AG08395 (cell line): ENCODE results near the gene FER.
"Not testable (repeated sequence)": the region's sequence is repeated elsewhere in the genome, so short reads cannot be mapped to it uniquely, and the experiment has no call there.

Experiments used
- DNase-seq: peaks from one replicate; pipeline ENCODE4 v3.0.0; 2012; ENCODE audit warnings: mixed read lengths, low spot score

The FER gene

GRCh38 chr5:109038209-109038840 lies 290.6 kb downstream of the FER start:
- DNase-seq = peak; percentile 25

- DNase-seq = no peak
Measured at GRCh38 chr5:109041317-109041716, 293.6 kb downstream of the FER start.

DNA sequence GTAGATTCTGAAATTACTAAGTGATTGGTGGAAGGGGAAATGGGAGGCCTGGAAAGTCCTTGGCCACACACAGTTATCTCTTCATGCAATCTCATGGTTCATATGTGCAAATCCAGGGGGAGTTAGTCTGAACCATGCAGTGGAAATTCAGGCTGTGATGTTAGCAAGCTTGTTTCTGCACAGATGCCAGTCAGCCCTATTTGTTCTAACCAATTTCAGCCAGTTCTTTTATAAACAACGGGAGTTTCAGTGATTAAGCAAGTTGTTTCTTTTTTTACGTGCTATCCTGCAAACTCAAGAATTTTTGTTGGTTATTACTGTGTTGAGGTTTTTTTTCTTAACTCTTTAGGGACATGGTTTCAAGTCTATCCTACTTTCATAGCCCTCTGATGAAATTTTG lies 298.0 kb downstream of the FER start:
- no peak for DNase-seq

DNA sequence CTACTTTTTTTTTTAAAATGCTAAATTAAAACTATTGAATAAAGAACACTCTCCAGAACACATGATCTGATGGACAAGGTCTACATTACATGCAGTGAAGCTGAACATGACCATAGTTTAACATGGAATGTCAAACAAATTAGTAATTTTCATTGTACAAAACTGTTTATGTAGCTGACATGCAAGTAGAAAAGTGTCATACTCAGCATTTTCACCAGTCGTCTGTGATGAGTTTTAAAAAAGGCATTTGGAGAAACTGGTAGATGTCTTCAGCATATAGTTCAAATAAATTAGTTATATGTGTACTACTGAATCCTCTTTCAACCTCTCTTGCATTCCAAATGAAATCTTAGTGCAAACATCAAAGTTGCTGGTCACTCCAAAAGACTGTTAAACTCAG lies 301.9 kb downstream of the FER start:
- DNase-seq = no peak

DNA sequence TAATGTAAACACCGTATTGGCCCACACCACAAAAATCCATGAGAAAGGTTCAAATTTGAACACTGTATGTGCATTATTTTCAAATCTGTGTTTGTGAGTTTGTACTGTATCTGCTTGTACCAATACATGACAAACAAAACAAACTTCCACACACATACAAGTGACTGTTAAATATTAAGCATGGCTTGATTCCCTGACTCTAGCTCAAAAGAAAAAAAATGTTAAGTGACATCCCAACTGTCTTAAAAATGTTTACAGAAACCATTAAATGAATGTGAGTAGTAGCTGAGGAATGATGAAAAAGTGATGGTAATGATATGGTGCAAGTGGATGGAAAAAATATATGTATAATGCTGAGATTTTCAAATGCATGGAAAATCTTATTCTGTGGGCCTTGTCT lies 302.6 kb downstream of the FER start:
- not testable (repeated sequence) for DNase-seq

GRCh38 chr5:109052216-109052615 lies 304.5 kb downstream of the FER start:
- not testable (repeated sequence) for DNase-seq

GRCh38 chr5:109053995-109054417 lies 306.3 kb downstream of the FER start:
- DNase-seq = no peak

DNA sequence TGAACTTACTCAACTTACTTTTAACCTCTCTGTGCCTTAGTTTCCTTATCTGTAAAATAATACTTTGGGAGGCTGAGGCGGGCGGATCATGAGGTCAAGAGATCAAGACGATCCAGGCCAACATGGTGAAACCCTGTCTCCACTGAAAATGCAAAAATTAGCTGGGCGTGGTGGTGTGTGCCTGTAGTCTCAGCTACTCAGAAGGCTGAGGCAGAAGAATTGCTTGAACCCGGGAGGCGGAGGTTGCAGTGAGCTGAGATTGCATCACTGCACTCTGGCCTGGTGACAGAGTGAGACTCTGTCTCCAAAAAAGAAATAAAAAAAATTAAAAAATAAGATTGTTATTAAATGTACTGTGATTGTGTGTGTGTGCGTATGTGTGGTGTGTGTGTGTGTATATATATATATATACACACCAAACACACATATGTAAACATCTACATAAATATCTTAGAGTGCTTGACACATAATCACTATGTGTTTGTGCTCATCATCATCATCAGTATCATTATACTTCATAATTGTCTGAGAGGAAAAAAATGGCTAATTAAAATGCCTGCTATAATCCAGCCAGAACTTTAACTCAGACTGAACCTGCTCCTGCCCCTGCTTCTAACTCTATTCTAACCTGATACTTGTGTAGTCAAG lies 312.8 kb downstream of the FER start:
- DNase-seq = no peak

- DNase-seq = peak; percentile 14
Measured at GRCh38 chr5:109062664-109063063, 315.0 kb downstream of the FER start.

DNA sequence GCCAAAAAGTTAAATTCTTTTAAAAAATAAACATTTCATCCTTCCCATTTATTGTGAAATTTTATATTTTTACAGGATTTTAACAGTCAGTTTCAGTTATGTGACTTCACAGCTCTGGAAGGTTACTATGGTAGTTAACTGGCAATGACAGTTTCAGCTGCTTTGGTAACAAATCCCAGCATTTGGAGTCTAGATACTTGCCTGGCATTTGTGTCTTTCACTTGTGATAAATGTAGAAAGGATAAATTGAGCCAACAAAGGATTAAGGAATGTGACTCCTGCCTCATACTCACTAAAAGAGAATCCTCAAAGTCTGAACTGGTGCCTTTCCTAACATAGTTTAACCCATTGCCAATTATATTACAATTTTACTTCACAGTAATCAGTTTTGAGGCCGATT lies 315.5 kb downstream of the FER start:
- DNase-seq = peak; percentile 38

- no peak for DNase-seq
Measured at GRCh38 chr5:109076741-109077140, 329.0 kb downstream of the FER start.

DNA sequence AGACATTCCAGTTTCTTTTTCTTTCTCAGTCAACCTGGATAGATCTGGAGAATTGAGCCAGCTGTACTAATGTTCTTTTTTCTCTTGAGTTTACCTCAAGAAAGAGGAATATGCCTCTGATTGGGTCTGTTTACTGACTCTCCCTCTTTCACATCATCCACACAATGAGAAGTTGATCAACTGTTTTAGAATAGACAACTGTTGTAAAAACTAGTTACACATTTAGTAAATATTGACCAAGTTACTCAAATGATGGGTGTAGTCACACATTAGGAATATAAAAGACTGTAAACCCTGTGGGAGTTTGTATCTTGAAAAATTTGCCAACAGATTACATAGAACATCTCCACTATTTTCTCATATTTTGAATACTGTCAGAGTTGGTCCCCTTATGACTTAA lies 330.8 kb downstream of the FER start:
- DNase-seq = no peak

DNA sequence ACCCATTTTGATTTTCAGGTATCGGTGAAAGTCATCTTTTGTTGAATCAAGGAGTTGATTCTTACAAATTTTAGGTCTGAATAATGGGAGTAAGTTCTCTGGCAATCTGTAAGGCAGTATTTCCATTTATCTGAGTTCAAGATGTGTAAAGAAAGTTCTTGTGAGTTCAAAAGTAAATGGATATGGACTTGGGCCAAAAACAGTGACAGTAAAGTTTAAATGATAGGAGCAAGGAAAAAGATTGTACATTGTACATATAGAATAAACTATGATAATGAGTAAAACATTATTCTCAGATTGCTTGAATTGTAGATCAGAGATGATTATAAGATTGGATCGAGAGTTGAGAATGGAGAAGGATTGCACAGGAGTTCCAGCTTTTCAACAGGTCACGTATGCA lies 332.8 kb downstream of the FER start:
- no peak for DNase-seq

- DNase-seq = no peak
Measured at GRCh38 chr5:109080896-109081295, 333.2 kb downstream of the FER start.

DNA sequence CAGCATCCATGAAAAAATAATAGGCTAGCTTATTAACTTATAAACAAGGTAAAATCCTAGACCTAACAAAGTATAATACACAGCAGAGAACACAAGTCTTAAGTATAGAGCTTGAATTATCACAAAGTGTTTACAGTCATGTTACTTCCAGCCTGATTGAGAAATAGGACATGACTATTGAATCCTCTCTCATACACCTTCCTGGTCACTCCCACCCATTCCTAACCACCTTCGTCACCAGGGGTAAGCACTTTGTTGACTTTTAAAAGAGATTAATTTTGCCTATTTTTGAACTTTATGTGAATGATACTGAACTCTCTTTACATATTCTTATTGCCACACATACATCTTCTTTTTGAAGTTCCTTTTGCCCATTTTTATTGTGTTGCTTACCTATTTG lies 336.2 kb downstream of the FER start:
- DNase-seq = no peak

DNA sequence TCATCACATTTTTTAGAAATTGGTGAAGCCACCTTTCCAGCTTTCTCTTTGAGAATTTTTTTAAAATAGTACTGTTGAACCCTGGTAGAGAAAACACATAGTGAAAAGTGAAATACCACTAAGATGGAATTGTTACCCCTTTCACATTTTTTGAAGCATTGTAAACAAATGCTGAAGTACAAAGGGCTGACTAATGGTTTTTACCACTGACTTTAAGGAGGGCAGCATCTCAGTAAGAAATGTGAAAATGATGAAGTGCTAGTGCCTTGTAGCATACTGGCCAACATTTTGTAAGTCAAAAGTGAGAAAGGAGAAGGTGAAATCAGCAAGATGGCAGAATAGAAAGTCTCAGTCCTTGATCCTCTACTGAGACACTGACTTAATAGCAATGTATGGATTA lies 341.5 kb downstream of the FER start:
- DNase-seq = no peak

GRCh38 chr5:109099081-109099480 lies 351.4 kb downstream of the FER start:
- no peak for DNase-seq

DNA sequence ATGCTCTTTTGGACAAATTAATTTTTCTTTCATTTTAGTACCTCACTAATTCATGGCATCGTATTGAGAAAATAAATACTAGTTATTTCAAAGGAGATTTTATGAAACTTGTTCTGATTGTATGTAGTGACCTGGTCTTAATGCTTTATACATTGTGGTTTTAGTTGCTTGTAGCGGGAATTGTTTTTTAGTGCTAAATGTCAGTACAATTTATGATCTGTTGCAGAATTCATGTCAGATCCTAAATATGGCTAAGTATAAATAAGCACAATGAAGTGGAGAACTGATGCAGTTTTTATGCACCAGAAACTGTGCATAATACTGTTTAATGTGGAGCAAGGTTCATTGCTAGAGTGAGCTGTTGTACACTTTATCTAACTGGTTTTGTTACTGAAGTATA lies 353.3 kb downstream of the FER start:
- no peak for DNase-seq

DNA sequence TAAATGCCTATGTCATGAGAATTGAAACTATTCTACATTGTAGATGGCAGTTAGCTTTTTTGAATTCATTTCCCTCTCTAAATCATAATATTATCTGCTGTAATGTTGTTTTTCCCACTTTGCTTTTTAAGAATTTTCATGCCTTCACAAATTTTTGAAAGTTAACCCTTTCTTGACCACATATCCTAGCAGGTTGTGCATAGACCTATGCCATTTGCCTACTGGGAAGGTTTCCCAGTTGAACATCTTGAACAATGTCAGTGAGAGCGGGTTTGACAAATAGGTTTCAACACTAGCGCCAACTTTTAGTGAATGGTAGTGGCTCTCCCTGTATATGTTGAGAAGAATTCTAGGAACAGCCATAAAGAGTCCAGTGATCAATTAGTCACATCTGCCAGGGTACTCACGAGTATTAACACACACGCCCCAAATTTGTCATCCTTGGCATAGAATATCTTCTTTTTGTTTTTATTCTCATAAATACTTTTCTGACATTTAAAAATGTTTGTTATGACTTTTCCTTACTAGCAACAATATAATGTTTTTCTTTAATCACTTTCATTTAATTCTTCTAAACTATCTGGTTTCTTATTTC lies 354.5 kb downstream of the FER start:
- no peak for DNase-seq

DNA sequence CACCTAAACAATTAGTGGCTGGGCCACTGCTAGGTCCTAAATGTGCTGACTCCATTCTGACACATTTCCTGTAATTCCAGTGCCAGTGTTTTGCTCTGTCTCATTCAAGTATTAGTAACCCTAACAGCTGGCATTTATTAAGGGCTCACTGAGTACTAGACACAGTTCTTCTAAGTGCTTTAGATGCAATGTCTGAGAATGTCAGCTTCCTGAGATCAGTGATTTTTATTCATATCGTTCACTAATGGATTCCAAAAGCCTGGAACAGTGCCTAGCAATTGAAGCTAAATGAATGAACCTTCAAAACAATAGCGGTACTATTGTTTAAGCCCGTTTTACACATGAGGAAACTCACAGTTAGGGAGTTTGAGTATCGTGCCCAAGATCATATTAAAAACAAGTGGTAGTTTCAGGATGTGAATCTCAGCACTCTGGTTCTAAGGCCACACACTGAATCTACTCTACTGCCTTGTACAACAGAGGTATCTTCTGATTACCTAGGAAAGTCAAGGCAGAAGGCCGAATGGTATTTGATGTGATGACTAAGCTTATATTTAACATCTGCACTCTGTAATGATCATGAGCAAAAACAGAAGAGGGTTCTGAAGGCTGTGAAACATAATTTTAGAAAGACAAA lies 358.1 kb downstream of the FER start:
- peak; percentile 78 for DNase-seq

- DNase-seq = no peak
Measured at GRCh38 chr5:109111680-109112079, 364.0 kb downstream of the FER start.

DNA sequence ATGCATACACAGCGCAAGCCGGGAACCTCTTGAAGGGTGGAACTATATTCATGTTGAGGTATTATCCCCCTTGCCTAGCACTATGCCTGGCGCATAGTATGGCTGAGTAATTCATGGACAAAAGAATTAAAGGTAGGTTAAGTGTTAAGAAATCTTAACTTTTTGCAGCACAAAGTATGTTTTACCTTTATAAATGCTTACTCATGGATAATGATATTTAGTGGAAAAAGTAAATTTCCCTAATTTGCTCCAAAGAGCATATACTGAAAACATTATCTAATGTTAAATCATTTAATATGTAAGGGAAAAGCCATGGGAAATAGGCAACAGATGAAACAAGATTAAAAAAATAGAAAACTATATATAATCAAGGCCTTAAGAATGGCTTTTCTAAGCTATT lies 365.9 kb downstream of the FER start:
- no peak for DNase-seq

- no peak for DNase-seq
Measured at GRCh38 chr5:109121225-109121624, 373.5 kb downstream of the FER start.
